ENCODE results near the gene TMEM178B. TPM values are rescaled to one million over a fixed set of nuclear protein-coding genes. Genes with fewer than 3 reads are reported as not detected.
"Not testable (repeated sequence)": the region's sequence is repeated elsewhere in the genome, so short reads cannot be mapped to it uniquely, and the experiment has no call there.

TMEM178B gene
- polyA plus RNA-seq, 4 donors: 0.21 to 0.76 (median 0.54) TPM

DNA sequence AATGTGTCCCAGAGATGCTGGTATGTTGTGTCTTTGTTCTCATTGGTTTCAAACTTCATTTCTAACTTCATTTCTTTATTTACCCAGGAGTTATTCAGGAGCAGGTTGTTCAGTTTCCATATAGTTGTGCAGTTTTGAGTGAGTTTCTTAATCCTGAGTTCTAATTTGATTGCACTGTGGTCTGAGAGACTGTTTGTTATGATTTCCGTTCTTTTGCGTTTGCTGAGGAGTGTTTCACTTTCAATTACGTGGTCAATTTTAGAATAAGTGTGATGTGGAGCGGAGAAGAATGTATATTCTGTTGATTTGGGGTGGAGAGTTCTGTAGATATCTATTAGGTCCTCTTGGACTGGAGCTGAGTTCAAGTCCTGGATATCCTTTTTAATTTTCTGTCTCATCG is 103.3 kb downstream of the TMEM178B start:
- DNase-seq (ENCODE audit: low read depth in 4 of 4, low spot score in 3 of 4): not testable (repeated sequence)

- DNase-seq (ENCODE audit: low read depth in 4 of 4, low spot score in 3 of 4): no peak
Measured at GRCh38 chr7:141178486-141179135, 104.7 kb downstream of the TMEM178B start.

- DNase-seq (ENCODE audit: low read depth in 4 of 4, low spot score in 3 of 4): no peak
Measured at GRCh38 chr7:141181812-141182211, 107.9 kb downstream of the TMEM178B start.

DNA sequence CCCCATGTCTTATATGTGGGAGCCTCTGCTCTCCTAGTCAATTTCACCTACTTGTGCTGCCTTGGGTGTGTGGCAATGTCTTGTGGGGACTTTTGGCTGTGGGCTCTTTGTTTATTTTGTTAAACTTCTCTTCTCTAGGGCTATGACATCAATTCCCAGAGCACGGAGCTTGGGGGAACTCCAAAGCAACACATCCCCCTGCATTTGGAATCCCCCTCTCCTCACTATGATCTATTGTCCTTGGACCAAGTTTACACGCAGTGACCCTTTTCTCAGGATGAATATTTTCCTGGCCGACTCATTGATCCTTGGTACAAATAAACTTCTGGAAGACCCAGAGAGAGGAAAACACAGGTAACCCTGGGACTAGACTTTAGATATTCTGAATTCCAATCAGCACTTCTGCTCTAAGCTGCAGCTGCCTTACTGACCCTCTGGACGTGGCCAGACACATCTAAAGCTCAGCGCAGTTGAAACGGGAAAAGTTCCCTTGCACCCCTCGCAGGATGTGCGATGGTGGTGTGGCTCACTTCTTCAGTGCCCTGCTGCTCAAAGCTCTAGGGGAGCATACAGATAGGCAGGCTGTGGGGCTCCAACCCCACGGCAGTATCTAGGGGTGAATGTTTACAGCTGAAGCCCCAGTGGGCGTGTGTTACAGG is 110.8 kb downstream of the TMEM178B start:
- no peak for DNase-seq (ENCODE audit: low read depth in 4 of 4, low spot score in 3 of 4)

DNA sequence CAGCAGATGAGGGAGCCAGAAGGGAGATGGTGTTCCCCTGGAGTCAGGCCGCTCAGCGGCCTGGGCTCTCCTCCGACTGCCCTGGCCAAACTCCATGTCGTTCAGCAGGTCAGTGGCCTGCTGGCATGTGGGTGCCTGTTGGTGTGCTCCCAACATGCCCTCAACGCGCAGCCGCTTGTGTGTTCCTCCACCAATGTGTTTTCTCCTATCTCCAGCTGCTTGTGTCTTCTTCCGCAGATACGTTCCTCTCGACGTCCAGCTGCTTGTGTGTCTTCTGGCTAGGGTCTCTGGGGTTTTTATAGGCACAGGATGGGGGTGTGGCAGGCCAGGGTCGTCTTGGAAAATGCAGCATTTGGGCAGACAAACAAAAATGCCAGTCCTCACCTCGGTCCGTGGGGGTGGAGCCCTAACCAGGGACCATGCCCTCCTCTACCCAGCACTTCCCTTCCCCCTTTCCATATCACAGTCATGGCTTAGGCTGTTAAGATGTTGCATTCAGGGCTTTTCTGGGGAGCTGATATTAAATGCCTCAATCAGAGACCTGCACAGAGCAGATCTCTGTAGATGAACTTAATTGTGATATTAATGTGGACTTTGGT is 111.6 kb downstream of the TMEM178B start:
- no peak for DNase-seq (ENCODE audit: low read depth in 4 of 4, low spot score in 3 of 4)

GRCh38 chr7:141189231-141189630 is 115.4 kb downstream of the TMEM178B start:
- DNase-seq (ENCODE audit: low read depth in 4 of 4, low spot score in 3 of 4): no peak

DNA sequence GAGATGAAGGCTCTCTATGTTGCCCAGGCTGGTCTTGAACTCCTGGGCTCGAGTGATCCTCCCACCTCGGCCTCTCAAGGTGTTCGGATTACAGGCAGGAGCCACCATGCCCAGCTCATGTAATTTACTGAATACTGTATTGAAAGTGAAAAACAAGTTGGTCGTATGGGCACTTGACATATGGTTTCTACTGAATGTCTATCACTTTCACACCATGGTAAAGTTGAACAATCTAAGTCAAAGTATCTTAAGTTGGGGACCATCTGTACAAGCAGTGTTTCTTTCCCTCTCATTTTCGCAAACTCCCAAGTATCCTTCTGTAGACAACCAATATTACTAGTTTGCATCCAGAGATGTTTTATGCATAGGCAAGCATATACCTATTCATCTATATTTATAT is 116.6 kb downstream of the TMEM178B start:
- no peak for DNase-seq (ENCODE audit: low read depth in 4 of 4, low spot score in 3 of 4)

GRCh38 chr7:141191277-141191676 is 117.4 kb downstream of the TMEM178B start:
- DNase-seq (ENCODE audit: low read depth in 4 of 4, low spot score in 3 of 4): no peak

DNA sequence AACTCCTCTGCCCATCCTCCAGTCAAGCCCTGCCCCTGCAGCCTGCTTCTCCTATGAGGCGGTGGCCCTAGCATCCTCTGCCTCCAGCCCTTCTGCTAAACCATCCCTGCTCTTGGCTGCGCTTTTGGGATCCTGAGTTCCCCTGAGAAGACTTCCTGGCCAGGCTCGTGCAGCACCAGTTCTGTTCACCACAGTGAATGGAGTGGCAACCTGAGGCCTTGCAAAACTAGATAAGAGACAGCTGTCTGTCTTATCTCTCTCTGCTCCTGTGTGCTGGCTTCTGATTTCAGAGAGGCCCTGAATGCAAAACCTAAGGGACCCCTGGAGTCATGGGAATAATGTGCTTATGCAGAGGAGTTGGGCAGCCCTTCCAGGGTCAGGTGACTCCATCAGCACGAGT is 119.2 kb downstream of the TMEM178B start:
- DNase-seq (ENCODE audit: low read depth in 4 of 4, low spot score in 3 of 4): no peak

DNA sequence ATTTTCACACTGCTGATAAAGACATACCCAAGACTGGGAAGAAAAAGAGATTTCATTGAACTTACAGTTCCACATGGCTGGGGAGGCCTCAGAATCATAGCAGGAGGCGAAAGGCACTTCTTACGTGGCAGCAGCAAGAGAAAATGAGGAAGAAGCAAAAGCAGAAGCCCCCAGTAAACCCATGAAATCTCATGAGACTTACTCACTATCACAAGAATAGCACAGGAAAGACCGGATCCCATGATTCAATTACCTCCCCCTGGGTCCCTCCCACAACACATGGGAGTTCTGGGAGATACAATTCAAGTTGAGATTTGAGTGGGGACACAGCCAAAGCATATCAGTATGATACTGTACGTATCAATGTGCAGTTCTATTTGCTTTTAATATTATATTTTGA is 121.9 kb downstream of the TMEM178B start:
- DNase-seq (ENCODE audit: low read depth in 4 of 4, low spot score in 3 of 4): not testable (repeated sequence)

DNA sequence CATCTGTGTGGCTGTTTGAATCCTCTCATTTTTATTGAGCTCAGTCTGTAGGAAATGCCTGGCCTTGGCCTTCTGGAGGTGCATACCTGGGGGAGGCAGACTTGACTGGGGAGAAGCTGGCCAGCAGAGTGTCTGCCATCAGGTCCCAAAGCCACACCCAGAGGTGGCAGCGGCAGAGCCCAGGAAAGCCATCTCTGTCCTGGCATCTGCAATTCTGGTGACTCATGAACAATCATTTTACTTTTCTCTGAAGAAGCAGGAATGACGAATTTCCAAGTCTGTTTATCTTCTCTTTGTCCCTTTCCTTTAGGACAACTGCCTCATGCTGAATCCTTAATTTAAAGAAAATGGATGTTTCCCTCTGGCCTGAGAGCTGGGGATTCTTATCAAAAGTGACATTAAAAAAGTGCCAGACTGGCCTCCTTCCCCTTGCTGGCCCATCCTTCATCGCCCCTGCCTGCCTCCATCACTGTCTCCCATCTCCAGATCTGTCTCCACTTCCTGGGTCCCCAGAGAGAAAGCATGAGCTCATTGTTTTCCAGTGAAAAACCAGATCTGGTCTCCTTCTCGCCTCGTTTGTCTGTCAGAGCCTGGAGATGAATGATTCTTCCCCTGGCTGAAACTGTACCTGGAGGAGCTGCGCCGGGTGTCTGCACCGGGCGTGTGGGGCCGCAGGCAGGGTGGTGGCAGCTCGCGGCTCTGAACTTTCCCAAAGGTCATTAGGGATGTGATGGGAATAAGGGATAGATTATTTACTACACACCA is 124.5 kb downstream of the TMEM178B start:
- DNase-seq (ENCODE audit: low read depth in 4 of 4, low spot score in 3 of 4): no peak

DNA sequence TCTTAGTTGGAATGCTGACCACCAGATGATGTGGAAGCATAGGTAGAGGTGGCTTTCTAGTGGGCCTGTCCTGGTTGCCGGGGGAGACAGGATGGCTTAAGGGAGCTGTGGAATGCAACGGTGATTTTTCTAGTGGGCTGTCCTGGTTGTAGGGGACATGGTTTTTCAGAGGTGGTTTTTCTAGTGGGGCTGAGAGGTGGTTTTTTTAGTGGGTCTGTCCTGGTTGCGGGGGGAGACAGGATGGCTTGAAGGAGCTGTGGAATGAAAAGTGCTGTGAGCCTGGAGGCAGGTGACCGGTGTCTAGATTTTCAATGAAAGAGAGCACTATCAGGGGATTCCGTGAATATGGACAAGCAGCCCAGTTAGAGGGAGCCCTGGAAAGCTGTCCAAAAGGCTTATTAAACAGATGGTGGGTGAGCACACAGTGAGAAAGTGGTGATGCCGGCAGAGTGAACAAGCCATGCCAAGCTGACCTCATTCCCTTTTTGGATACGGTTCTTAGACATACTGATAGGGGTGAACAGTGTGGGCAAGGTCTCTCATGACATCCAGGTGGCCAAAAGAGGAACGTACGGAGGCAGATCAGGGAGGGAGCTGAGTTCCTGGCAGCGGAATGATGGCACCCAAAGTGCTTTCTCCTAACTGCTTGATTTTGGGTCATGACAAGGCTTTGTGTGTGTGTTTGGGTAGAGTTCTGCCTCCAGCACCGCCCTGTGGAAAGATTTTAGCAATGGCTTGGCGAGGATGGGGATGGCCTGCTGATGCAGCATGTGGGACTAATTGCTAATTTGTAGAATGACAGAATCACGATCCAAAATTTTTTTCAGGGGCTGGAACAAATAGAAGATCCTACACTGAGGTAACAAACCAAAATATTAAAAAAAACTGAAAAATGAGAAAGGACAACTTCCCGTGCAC is 126.6 kb downstream of the TMEM178B start:
- no peak for DNase-seq (ENCODE audit: low read depth in 4 of 4, low spot score in 3 of 4)

DNA sequence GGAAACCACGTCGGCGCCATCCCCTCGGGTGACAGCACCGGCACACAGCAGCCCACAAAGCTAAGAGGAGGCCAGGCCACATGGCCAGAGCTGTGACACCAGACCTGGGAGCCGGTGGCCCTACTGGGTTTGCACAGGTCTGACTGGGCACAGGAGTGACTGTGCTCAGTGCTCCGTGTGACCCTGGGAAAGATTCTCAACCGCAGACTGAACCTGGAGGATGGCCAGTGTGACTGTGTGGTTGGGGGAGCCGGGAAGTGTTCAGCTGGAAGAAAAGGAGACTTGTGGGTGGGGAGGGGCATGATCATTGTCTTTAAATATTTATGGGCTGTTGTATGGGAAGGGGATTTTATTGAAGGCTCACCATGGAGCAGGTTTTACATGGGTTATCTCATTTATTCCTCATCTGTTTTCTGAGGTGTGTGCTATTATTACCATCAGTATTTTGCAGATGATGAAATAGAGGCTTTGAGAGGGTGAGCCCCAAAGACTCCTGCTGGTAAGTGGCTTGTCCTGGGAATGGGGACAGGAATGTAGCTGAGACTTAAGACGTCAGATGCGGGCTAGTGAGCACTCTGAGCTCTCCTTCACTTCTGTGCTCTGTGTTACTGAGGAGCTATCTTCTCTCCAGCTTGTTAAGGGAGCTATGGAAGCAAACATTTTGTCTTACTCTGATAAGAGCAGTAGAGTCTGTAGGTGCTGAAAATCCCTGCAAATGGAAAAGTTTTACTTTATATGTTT is 127.5 kb downstream of the TMEM178B start:
- no peak for DNase-seq (ENCODE audit: low read depth in 4 of 4, low spot score in 3 of 4)

- DNase-seq (ENCODE audit: low read depth in 4 of 4, low spot score in 3 of 4): no peak
Measured at GRCh38 chr7:141202535-141202934, 128.7 kb downstream of the TMEM178B start.

- no peak for DNase-seq (ENCODE audit: low read depth in 4 of 4, low spot score in 3 of 4)
Measured at GRCh38 chr7:141203177-141203576, 129.3 kb downstream of the TMEM178B start.

GRCh38 chr7:141203586-141203985 is 129.7 kb downstream of the TMEM178B start:
- DNase-seq (ENCODE audit: low read depth in 4 of 4, low spot score in 3 of 4): no peak

GRCh38 chr7:141207661-141208060 is 133.8 kb downstream of the TMEM178B start:
- no peak for DNase-seq (ENCODE audit: low read depth in 4 of 4, low spot score in 3 of 4)

- no peak for DNase-seq (ENCODE audit: low read depth in 4 of 4, low spot score in 3 of 4)
Measured at GRCh38 chr7:141208539-141208938, 134.7 kb downstream of the TMEM178B start.

DNA sequence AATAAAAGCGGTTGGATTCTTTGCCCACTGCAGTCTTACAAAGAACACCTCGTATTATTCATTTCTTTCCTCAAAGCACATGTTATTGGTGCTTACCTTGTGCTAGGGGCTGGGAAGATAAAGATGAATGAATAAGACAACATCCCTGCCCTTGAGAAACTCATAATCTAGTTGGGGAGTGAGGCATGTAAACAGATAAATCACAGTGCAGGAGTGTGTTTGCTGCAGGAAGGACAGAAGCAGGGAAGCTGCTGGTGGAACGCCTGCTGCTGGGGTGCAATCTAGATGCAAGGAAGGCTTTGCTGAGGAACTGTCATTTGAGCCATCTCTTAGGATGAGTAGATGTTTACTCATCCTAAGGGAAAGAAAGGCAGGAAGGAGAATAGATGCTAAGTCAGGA is 135.6 kb downstream of the TMEM178B start:
- no peak for DNase-seq (ENCODE audit: low read depth in 4 of 4, low spot score in 3 of 4)

DNA sequence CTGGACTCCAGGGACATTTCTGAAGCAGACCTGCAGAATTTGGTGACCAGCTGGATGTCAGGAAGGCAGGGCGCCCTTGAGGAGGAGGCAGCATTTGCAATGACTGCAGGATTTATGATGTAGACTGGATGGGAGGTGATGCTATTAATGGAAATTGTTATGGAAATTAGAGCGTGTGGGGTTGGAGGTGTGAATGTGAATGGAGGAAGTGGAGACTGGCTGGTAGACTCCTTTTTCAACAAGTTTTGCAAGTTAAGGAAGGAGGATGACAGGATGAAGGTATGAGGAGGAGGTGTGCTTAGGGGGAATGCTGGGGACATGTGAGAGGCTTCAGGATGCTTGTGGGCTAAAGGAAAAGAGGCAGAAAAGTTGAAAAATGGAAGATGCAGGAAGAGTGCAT is 137.0 kb downstream of the TMEM178B start:
- no peak for DNase-seq (ENCODE audit: low read depth in 4 of 4, low spot score in 3 of 4)

Measured in left renal pelvis (tissue), 4 donors.